BLaER1 treated with 17β-estradiol and CSF1 and Interleukin-3, amounts not matched to agents 10 nM and 100 nM (cell line): Measurements from ENCODE around the gene NANOS3.
"Not testable (repeated sequence)": the region's sequence is repeated elsewhere in the genome, so short reads cannot be mapped to it uniquely, and the experiment has no call there.

Experiments used
- H3K27ac ChIP-seq, 11 experiments: shearing (Covaris generic); formaldehyde crosslinking; 2 replicates each; pipeline ENCODE4 v1.8.1; 2022
- H3K27me3 ChIP-seq, 11 experiments: shearing (Covaris generic); formaldehyde crosslinking; 2 replicates each; pipeline ENCODE4 v1.8.1; 2022
- H3K36me3 ChIP-seq, 11 experiments: shearing (Covaris generic); formaldehyde crosslinking; 2 replicates each; pipeline ENCODE4 v1.8.1; 2022
- H3K4me1 ChIP-seq, 10 experiments: shearing (Covaris generic); formaldehyde crosslinking; 2 replicates each; pipeline ENCODE4 v1.8.1; 2022
- H3K4me2 ChIP-seq, 11 experiments: shearing (Covaris generic); formaldehyde crosslinking; 2 replicates each; pipeline ENCODE4 v1.8.1; 2022
- H3K4me3 ChIP-seq, 10 experiments: shearing (Covaris generic); formaldehyde crosslinking; 2 replicates each; pipeline ENCODE4 v1.8.1; 2022
- H3K9ac ChIP-seq, 11 experiments: shearing (Covaris generic); formaldehyde crosslinking; 2 replicates each; pipeline ENCODE4 v1.8.1; 2022
- H3K9me3 ChIP-seq, 11 experiments: shearing (Covaris generic); formaldehyde crosslinking; replicated peaks in 1 of 11; 2 replicates each; pipeline ENCODE4 v1.8.1; 2022
- H4K20me1 ChIP-seq, 11 experiments: shearing (Covaris generic); formaldehyde crosslinking; 2 replicates each; pipeline ENCODE4 v1.8.1; 2022
- Cebpa-rat ChIP-seq, 11 experiments: shearing (Covaris generic); IDR thresholded peaks; 2 replicates each; pipeline ENCODE4 v1.8.1; 2022

NANOS3 gene

GRCh38 chr19:13848798-13849676 lies 27.9 kb upstream of the NANOS3 start:
- peaks cover 0 to 21% (median 11%) of the 10 kb centered on the region in 11 experiments; a peak in 10 of 22 replicates for H3K27me3 ChIP-seq
- H4K20me1 ChIP-seq: no peaks in the 10 kb centered on the region
- H3K27ac ChIP-seq: peak overlapping the region in 6 of 11 experiments; percentile 2 to 42 (median 22); a peak in 8 of 22 replicates
- no peaks in the 10 kb centered on the region for H3K9me3 ChIP-seq
- no peak for TF ChIP-seq Cebpa-rat (IDR thresholded peaks at IDR 0.05)
- no peak overlapping the region for H3K4me3 ChIP-seq
- peak overlapping the region in 7 of 11 experiments; percentile 2 to 86 (median 20); a peak in 5 of 22 replicates for H3K4me2 ChIP-seq
- no peaks in the 10 kb centered on the region for H3K36me3 ChIP-seq
- H3K4me1 ChIP-seq: peaks cover 43 to 70% (median 62%) of the 10 kb centered on the region in 10 experiments
- peak overlapping the region in 1 of 11 experiments; percentile 14; a peak in 1 of 22 replicates for H3K9ac ChIP-seq

- Histone ChIP-seq H3K4me3 (no peak overlapping the region), H4K20me1 (no peaks in the 10 kb centered on the region), H3K9me3 (no peaks in the 10 kb centered on the region), H3K4me1 (peaks cover 33 to 61% (median 50%) of the 10 kb centered on the region in 10 experiments), H3K4me2 (peak overlapping the region in 10 of 11 experiments; percentile 21 to 78 (median 43); a peak in 19 of 22 replicates), H3K27ac (peak overlapping the region in 3 of 11 experiments; percentile 14 to 68 (median 27); a peak in 8 of 22 replicates), H3K9ac (peak overlapping the region in 2 of 11 experiments; percentile 13 to 15; a peak in 1 of 22 replicates), H3K27me3 (peaks cover 0 to 21% (median 11%) of the 10 kb centered on the region in 11 experiments; a peak in 10 of 22 replicates), H3K36me3 (no peaks in the 10 kb centered on the region)
- TF ChIP-seq Cebpa-rat (IDR thresholded peaks at IDR 0.05): no peak
These were observed 26.7 kb upstream of the NANOS3 start for GRCh38 chr19:13849991-13850909.

- Histone ChIP-seq H3K4me3 (no peak overlapping the region), H3K9ac (peak overlapping the region in 2 of 11 experiments; percentile 6 to 15; a peak in 2 of 22 replicates), H3K36me3 (no peaks in the 10 kb centered on the region), H3K4me1 (peaks cover 26 to 56% (median 42%) of the 10 kb centered on the region in 10 experiments), H4K20me1 (no peaks in the 10 kb centered on the region), H3K4me2 (peak overlapping the region in 8 of 11 experiments; percentile 28 to 78 (median 54); a peak in 17 of 22 replicates), H3K27me3 (peaks cover 0 to 21% (median 11%) of the 10 kb centered on the region in 11 experiments; a peak in 10 of 22 replicates), H3K9me3 (no peaks in the 10 kb centered on the region), H3K27ac (peak overlapping the region in 7 of 11 experiments; percentile 4 to 68 (median 42); a peak in 9 of 22 replicates)
- TF ChIP-seq Cebpa-rat (IDR thresholded peaks at IDR 0.05): no peak
These were observed 25.8 kb upstream of the NANOS3 start for GRCh38 chr19:13850910-13851733.

GRCh38 chr19:13851734-13852114 lies 25.2 kb upstream of the NANOS3 start:
- peak overlapping the region in 4 of 11 experiments; percentile 55 to 78 (median 64); a peak in 7 of 22 replicates for H3K4me2 ChIP-seq
- H3K27ac ChIP-seq: peak overlapping the region in 6 of 11 experiments; percentile 4 to 68 (median 43); a peak in 5 of 22 replicates
- H3K36me3 ChIP-seq, H4K20me1 ChIP-seq, H3K4me3 ChIP-seq, H3K9me3 ChIP-seq: not testable (repeated sequence)
- peak overlapping the region in 1 of 11 experiments; percentile 6; a peak in 1 of 22 replicates for H3K9ac ChIP-seq
- H3K4me1 ChIP-seq: peaks cover 23 to 50% (median 37%) of the 10 kb centered on the region in 10 experiments; a peak in 19 of 20 replicates
- peaks cover 0 to 21% (median 11%) of the 10 kb centered on the region in 11 experiments; a peak in 10 of 22 replicates for H3K27me3 ChIP-seq

GRCh38 chr19:13852171-13852707 lies 24.7 kb upstream of the NANOS3 start:
- not testable (repeated sequence) for H3K27ac ChIP-seq, H3K9me3 ChIP-seq, H3K4me2 ChIP-seq, H4K20me1 ChIP-seq, H3K36me3 ChIP-seq, H3K9ac ChIP-seq, H3K4me3 ChIP-seq
- H3K27me3 ChIP-seq: peaks cover 0 to 21% (median 11%) of the 10 kb centered on the region in 11 experiments; a peak in 10 of 22 replicates
- peaks cover 18 to 47% (median 34%) of the 10 kb centered on the region in 10 experiments; a peak in 19 of 20 replicates for H3K4me1 ChIP-seq

- no peaks in the 10 kb centered on the region for H3K36me3 ChIP-seq
- H3K9me3 ChIP-seq: no peaks in the 10 kb centered on the region
These were observed 20.4 kb upstream of the NANOS3 start for GRCh38 chr19:13856497-13856896.

GRCh38 chr19:13859361-13859880 lies 17.5 kb upstream of the NANOS3 start:
- H3K9ac ChIP-seq: no peak overlapping the region

More at GRCh38 chr19:13856497-13856896, 20.4 kb upstream of the NANOS3 start:
- H3K4me2 ChIP-seq: no peak overlapping the region
- no peak overlapping the region for H3K4me3 ChIP-seq
- TF ChIP-seq Cebpa-rat (IDR thresholded peaks at IDR 0.05): no peak
- H3K4me1 ChIP-seq: peaks cover 7 to 23% (median 10%) of the 10 kb centered on the region in 10 experiments
- no peak overlapping the region for H3K27ac ChIP-seq
- H3K27me3 ChIP-seq: peaks cover 0 to 9% (median 8%) of the 10 kb centered on the region in 11 experiments; a peak in 13 of 22 replicates
- no peak overlapping the region for H3K9ac ChIP-seq
- no peaks in the 10 kb centered on the region for H4K20me1 ChIP-seq

More at GRCh38 chr19:13859361-13859880, 17.5 kb upstream of the NANOS3 start:
- Histone ChIP-seq H3K4me3 (no peak overlapping the region), H3K4me2 (peak overlapping the region in 2 of 11 experiments; percentile 23 to 24; a peak in 1 of 22 replicates), H3K9me3 (no peaks in the 10 kb centered on the region), H4K20me1 (no peaks in the 10 kb centered on the region; a peak in 1 of 22 replicates), H3K4me1 (peaks cover 17 to 47% (median 25%) of the 10 kb centered on the region in 10 experiments), H3K36me3 (no peaks in the 10 kb centered on the region), H3K27ac (no peak overlapping the region), H3K27me3 (peaks cover 9 to 32% (median 27%) of the 10 kb centered on the region in 11 experiments)
- TF ChIP-seq Cebpa-rat (IDR thresholded peaks at IDR 0.05): no peak
